DND-41 (cell line): ENCODE measurements around the gene DEFB131B.
"Not testable (repeated sequence)": the region's sequence is repeated elsewhere in the genome, so short reads cannot be mapped to it uniquely, and the experiment has no call there.

Experiments
- CTCF ChIP-seq: IDR thresholded peaks from 2 replicates; pipeline ENCODE4 v1.5.1; 2012; ENCODE audit warnings: borderline replicate concordance, low read length, moderate library complexity, mild to moderate bottlenecking; ENCODE audit not compliant: poor library complexity, severe bottlenecking; ENCODE audit errors: extremely low read depth
- EZH2 ChIP-seq: IDR thresholded peaks from 3 replicates; pipeline ENCODE4 v1.6.1; 2012; ENCODE audit warnings: borderline replicate concordance, low read depth, mild to moderate bottlenecking, moderate library complexity, low read length, inconsistent platforms; ENCODE audit not compliant: severe bottlenecking

GRCh38 chr11:71910775-71911174, 32.5 kb downstream of the DEFB131B start:
- TF ChIP-seq CTCF, EZH2: not testable (repeated sequence)
